GM12892 (cell line): Measurements from ENCODE around the gene DCDC2.

Experiments used
- POLR2A ChIP-seq: IDR thresholded peaks from 2 replicates; pipeline ENCODE4 v1.6.1; 2011; ENCODE audit warnings: low read depth, low read length, control low read depth
- POLR2AphosphoS5 ChIP-seq: IDR thresholded peaks from 2 replicates; pipeline ENCODE4 v1.6.1; 2011; ENCODE audit warnings: low read depth, low read length, control low read depth
- TAF1 ChIP-seq: IDR thresholded peaks from 2 replicates; pipeline ENCODE4 v1.6.1; 2011; ENCODE audit warnings: low read depth, mild to moderate bottlenecking, control low read depth, low read length, borderline replicate concordance

DNA sequence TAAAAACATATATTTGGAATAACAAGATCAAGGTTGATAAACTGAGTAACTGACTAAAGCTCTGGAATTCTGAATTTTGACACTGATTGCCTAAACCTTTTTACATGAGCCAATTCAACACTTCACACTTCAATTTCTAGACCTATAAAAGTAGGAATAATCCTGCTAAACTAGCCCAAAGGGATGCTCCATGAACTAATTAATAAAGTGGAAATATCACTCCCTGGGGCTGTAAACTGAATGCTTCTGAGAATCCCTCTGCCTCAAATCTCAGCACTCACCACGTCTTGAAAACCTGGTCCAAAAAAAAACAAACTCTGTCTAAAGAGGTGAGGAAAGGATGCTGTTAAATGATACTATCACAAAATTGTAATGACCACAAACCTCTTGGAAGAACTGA lies 50.9 kb downstream of the DCDC2 start:
- TF ChIP-seq POLR2A (no peak), POLR2AphosphoS5 (no peak), TAF1 (no peak)
